HG03520 (cell line): ENCODE data around the gene HDDC3.
"Not testable (repeated sequence)": the region's sequence is repeated elsewhere in the genome, so short reads cannot be mapped to it uniquely, and the experiment has no call there.

Experiments
- ATAC-seq: cut with Tn5 transposase; IDR thresholded peaks from one replicate; pipeline ENCODE4 v1.9.1; 2021; ENCODE audit warnings: mild to moderate bottlenecking, moderate library complexity; ENCODE audit not compliant: unreplicated experiment

The HDDC3 gene

GRCh38 chr15:90910441-90911301 is 21.7 kb downstream of the HDDC3 start:
- no peak for ATAC-seq

- ATAC-seq = no peak
Measured at GRCh38 chr15:90909976-90910375, 22.4 kb downstream of the HDDC3 start.

GRCh38 chr15:90909449-90909848 is 22.9 kb downstream of the HDDC3 start:
- ATAC-seq = not testable (repeated sequence)

GRCh38 chr15:90907838-90908507 is 24.4 kb downstream of the HDDC3 start:
- ATAC-seq = no peak

GRCh38 chr15:90907051-90907660 is 25.2 kb downstream of the HDDC3 start:
- ATAC-seq = no peak

- ATAC-seq = no peak
Measured at GRCh38 chr15:90906181-90906849, 26.0 kb downstream of the HDDC3 start.

- no peak for ATAC-seq
Measured at GRCh38 chr15:90905306-90906180, 26.8 kb downstream of the HDDC3 start.

GRCh38 chr15:90904746-90905145 is 27.6 kb downstream of the HDDC3 start:
- no peak for ATAC-seq

GRCh38 chr15:90903733-90904536 is 28.4 kb downstream of the HDDC3 start:
- no peak for ATAC-seq

GRCh38 chr15:90902840-90903732 is 29.3 kb downstream of the HDDC3 start, which contains the start of gene MAN2A2:
MAN2A2 (plus strand) TSS chr15:90903302; CDS start chr15:90904208, 906 bp downstream.
- ATAC-seq = peak; percentile 43

- peak; percentile 58 for ATAC-seq
Measured at GRCh38 chr15:90902040-90902839, 30.1 kb downstream of the HDDC3 start.

GRCh38 chr15:90901175-90902039 is 30.9 kb downstream of the HDDC3 start:
- ATAC-seq = no peak

- ATAC-seq = not testable (repeated sequence)
Measured at GRCh38 chr15:90897131-90897655, 35.2 kb downstream of the HDDC3 start.

- ATAC-seq = no peak
Measured at GRCh38 chr15:90895571-90896117, 36.7 kb downstream of the HDDC3 start.

GRCh38 chr15:90893175-90894090 is 38.9 kb downstream of the HDDC3 start:
- no peak for ATAC-seq
